ENCODE measurements around the gene PRDM16.

Gene PRDM16

GRCh38 chr1:3319874-3320245 lies 250.9 kb downstream of the PRDM16 start:
- in situ Hi-C loops (cut with HindIII; ENCODE audit: low pct_unique_long_range_greater_than_20kb, low sequenced_read_pairs), result no loop called here
- peak in 1 of 2 experiments; percentile 63 for DNase-seq (ENCODE audit: low read depth in 1 of 2, low spot score in 1 of 2)
- TF ChIP-seq JUND (IDR thresholded peaks at IDR 0.05; ENCODE audit: low read depth), result no peak

DNA sequence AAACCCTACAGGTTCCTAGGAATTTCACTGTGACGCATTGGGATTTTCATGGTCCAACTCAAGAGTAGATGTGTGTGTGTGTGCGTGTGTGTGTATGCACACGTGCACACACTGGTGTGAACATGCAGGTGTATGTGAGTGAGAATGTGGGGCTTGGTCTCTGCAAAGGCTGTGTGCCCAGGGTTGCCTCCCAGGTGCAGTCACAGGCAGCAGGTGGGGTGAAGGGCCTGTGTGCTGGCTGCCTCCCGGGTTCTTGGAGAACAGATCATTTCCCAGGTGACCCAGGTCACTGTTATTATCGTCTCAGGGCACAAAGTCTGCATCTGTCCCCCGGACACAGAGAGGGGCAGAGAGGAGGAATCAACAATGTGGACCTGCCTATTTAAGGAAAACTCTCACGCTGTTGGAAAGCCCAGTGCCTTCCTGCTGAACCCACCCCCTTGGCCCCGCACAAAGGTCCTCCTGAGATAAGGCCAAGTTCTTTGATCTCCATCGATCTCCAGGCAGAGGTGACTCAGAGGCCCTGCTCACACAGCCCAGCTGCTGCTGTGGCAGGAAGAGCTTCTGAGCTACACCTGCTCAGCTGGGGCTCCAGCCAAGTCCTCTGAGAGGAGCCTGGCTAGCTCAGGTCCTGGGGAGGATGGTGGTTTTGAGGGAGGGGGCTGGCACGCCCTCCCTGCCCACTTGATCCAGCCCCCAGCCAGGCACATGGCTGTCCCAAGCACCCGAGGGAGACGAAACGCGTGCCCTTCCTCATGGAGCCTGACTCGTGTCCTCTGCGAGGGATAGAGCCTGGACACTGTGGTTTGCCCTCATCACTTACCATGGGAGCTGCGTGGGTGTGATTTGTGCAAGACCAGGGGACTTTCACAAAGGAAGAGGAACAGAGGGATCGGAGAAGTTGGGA lies 251.5 kb downstream of the PRDM16 start:
- TF ChIP-seq JUND (IDR thresholded peaks at IDR 0.05; ENCODE audit: low read depth), result no peak
- in situ Hi-C loops (cut with HindIII; ENCODE audit: low pct_unique_long_range_greater_than_20kb, low sequenced_read_pairs), result no loop called here
- no peak for DNase-seq (ENCODE audit: low read depth in 1 of 2, low spot score in 1 of 2)

DNA sequence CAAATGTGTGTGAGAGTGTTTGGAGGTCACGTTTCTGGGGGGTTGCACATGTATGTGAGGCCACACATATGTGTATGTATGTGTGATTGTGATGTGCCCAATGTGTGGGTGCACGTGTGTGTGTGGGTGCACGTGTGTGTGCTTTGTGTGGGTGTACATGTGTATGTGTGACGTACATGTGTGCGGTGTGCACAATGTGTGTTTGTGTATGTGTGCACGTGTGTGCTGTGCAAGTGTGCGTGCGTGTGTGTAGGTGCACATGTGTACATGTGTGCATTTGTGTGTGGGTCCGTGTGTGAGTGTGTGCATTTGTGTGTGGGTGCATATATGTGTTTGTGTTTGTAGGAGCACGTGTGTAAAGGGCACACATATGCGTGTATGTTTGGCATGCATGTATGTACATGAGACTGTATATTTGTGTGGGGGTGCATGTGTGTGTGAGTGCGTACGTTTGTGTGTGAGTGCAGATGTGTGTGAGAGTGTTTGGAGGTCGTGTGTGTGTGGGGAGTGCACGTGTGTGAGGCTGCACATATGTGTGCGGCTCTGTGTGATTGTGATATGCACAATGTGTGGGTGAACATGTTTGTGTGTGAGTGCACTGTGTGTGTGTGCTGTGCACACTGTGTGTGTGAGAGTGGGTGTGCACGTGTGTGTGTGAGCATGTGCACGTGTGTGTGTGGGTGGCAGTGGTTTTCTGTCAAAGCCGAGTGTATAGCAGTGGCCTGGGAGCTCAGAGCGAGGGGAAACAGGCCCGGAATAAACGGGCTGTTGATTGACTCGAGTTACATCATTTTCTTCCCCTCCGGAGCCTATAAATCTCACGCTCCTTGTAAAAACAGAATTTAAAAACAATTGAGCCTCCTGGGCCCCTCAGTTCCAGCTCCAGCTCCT lies 252.8 kb downstream of the PRDM16 start:
- no peak for DNase-seq (ENCODE audit: low read depth in 1 of 2, low spot score in 1 of 2)
- in situ Hi-C loops (cut with HindIII; ENCODE audit: low pct_unique_long_range_greater_than_20kb, low sequenced_read_pairs), result no loop called here
- TF ChIP-seq JUND (IDR thresholded peaks at IDR 0.05; ENCODE audit: low read depth), result no peak

DNA sequence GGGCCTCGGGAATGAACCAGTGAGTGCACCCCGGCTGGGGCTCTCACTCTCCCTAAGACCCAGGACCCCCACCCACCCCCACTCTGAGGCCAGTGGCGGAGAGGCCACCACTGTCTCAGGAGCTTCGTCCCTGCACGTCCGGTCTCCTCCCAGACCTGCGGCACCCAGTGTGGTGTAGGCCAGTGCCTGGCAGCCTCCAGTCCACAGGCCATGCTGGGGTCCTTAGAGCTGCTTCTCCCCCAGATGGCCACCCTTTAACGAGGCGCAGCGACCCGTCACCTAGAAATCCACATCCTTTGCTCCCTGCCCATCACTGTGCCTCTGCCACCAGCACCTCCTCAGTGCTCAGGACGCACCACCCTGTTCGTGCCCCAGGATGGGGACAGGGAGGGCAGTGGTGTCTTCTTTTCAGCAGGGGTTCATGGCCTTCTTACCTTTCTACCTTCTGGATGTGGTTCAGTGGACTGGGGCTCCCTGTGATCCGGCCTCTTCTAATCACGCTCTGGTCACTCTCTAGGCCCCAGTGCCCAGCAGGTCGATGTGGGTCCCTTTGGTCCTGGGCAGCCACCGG lies 253.5 kb downstream of the PRDM16 start:
- no peak for TF ChIP-seq JUND (IDR thresholded peaks at IDR 0.05; ENCODE audit: low read depth)

GRCh38 chr1:3323021-3323795 lies 254.2 kb downstream of the PRDM16 start:
- in situ Hi-C loops (cut with HindIII; ENCODE audit: low pct_unique_long_range_greater_than_20kb, low sequenced_read_pairs), result no loop called here
- no peak for DNase-seq (ENCODE audit: low read depth in 1 of 2, low spot score in 1 of 2)

More for the DNA sequence above, 253.5 kb downstream of the PRDM16 start:
- no peak for DNase-seq (ENCODE audit: low read depth in 1 of 2, low spot score in 1 of 2)
- in situ Hi-C loops (cut with HindIII; ENCODE audit: low pct_unique_long_range_greater_than_20kb, low sequenced_read_pairs), result no loop called here

DNA sequence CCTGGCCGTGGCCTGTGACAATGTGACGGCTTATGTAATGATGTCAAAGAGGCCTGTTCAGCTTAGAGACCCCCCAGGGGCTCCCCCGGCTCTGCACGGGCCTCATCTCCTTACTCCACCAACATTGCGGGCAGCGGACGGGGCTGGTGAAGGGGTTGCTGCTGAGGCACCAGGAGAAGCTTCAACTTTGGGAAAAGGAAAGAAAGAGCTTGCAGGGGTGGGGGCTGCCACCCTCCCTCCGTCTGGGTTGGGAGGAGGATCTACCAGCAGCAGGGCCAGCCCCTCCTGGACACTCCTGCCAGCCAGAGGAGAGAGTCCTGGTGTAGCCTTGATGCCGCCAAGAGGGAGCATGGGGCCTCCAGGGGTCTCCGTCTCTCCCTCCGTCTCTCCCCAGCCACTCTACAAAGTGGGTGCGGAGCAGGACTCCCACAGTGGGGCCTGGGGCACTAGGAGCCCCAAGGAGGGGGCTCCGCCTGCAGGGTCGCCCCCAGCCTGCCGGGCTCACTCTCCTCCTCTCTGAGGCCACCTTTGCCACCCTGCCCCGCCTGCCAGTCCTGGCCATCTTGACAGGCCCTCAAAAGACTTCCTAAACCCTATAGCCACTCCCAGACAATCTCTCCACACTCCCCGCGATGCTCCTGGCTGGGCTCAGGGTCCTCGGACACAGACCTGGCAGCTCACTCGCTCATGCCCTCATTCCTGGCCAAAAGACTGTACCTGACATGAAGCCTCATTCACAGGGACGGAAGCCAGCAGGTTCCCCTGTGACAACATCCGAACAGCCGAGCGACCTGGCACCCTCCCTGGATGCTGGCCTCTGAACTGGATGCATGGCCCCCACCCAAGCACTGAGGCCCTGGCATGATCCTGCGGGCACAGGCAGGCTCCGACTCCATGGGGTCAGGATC lies 255.0 kb downstream of the PRDM16 start:
- TF ChIP-seq JUND (IDR thresholded peaks at IDR 0.05; ENCODE audit: low read depth), result no peak
- DNase-seq (ENCODE audit: low read depth in 1 of 2, low spot score in 1 of 2), result no peak
- in situ Hi-C loops (cut with HindIII; ENCODE audit: low pct_unique_long_range_greater_than_20kb, low sequenced_read_pairs), result no loop called here

More at GRCh38 chr1:3323021-3323795, 254.2 kb downstream of the PRDM16 start:
- TF ChIP-seq JUND (IDR thresholded peaks at IDR 0.05; ENCODE audit: low read depth), result no peak

DNA sequence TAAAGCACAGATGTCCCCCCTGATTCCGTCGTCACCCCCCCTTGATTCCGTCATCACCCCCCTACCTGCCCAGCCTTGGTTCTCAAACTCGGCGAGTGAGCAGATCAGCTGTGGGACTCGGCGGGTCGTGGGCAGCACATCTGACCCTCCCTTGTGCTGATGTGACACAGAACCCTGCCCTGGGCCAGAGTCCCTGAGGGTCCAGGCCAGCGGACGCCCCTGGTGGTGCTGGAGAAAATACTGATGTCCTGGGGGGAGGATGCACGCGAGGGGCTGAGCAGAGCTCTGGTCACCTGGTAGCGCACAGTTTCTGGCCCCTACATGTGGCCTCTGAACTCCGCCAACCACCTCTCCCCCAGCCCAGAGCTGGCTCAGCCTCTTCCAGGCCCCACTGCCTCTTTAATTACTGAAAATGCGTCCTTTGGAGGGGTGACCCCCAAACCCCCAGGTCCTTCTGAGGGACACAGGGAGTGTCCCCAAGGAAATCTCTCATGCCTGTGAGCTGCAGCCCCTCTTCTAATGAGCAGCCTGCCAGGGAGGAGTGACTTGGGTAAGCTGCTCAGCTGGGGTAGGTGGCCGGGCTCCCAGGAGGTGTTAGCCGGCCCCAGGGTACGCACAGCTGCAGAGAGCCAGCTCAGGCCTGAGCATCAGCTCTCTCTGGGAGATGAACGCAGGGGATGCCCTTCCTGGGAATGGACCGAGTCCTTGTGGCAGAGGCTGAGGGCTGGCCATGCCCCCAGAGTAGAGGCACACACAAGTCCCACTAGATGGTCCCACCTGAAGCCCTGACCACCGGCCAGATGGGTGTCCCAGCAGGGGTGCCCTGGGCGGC lies 255.9 kb downstream of the PRDM16 start:
- no peak for DNase-seq (ENCODE audit: low read depth in 1 of 2, low spot score in 1 of 2)
- TF ChIP-seq JUND (IDR thresholded peaks at IDR 0.05; ENCODE audit: low read depth), result no peak
- in situ Hi-C loops (cut with HindIII; ENCODE audit: low pct_unique_long_range_greater_than_20kb, low sequenced_read_pairs), result no loop called here

- no peak for DNase-seq (ENCODE audit: low read depth in 1 of 2, low spot score in 1 of 2)
- in situ Hi-C loops (cut with HindIII; ENCODE audit: low pct_unique_long_range_greater_than_20kb, low sequenced_read_pairs), result no loop called here
- no peak for TF ChIP-seq JUND (IDR thresholded peaks at IDR 0.05; ENCODE audit: low read depth)
Observed at GRCh38 chr1:3326516-3327388, 257.7 kb downstream of the PRDM16 start.

- no peak for TF ChIP-seq JUND (IDR thresholded peaks at IDR 0.05; ENCODE audit: low read depth)
Observed at GRCh38 chr1:3327389-3327702, 258.3 kb downstream of the PRDM16 start.

More at GRCh38 chr1:3327389-3327702, 258.3 kb downstream of the PRDM16 start:
- DNase-seq (ENCODE audit: low read depth in 1 of 2, low spot score in 1 of 2), result no peak
- in situ Hi-C loops (cut with HindIII; ENCODE audit: low pct_unique_long_range_greater_than_20kb, low sequenced_read_pairs), result no loop called here

All from T47D (cell line).